Measurements from ENCODE around the gene SPTAN1. TPM values are rescaled to one million over a fixed set of nuclear protein-coding genes. Genes with fewer than 3 reads are reported as not detected.
A peak's percentile ranks its signal among the peaks of the same experiment; 100 is the strongest.
"Not testable (repeated sequence)": the region's sequence is repeated elsewhere in the genome, so short reads cannot be mapped to it uniquely, and the experiment has no call there.

The SPTAN1 gene
- total RNA-seq, 6 experiments from 2014 or later, result 74.6 to 141 (median 98.6) TPM

- TF ChIP-seq POLR2A (IDR thresholded peaks at IDR 0.05) (no peak), CTCF (IDR thresholded peaks at IDR 0.05) (no peak)
- intact Hi-C loops (cut with DNase I), result no loop called here
- WGBS (ENCODE audit: insufficient coverage, low coverage, low lambda C conversion rate, missing lambda C conversion rate), result 100% methylated on average over 2 of the region's 3 CpGs
These were observed 105.4 kb downstream of the SPTAN1 start for GRCh38 chr9:128657796-128658195.

DNA sequence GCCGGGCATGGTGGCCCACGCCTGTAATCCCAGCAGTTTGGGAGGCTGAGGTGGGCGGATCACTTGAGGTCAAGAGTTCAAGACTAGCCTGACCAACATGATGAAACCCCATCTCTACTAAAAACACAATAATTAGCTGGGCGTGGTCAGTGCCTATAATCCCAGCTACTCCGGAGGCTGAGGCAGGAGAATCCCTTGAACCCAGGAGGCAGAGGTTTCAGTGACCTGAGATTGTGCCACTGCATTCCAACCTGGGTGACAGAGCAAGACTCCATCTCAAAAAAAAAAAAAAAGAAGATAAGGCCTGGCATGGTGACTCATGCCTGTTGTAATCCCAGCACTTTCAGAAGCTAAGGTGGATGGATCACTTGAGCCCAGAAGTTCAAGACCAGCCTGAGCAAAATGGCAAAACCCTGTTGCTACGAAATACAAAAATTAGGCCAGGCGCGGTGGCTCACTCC, 114.1 kb downstream of the SPTAN1 start:
- intact Hi-C loops (cut with DNase I); H3K27ac ChIP-seq; H3K27me3 ChIP-seq; H3K4me1 ChIP-seq; H3K36me3 ChIP-seq; DNase-seq; H3K4me3 ChIP-seq; H3K9me3 ChIP-seq: not testable (repeated sequence)
- WGBS (ENCODE audit: insufficient coverage, low coverage, low lambda C conversion rate, missing lambda C conversion rate), result 89% methylated on average over 8 of the region's 8 CpGs
- ATAC-seq, result peak in 1 of 4 donors; percentile 52

More at GRCh38 chr9:128657796-128658195, 105.4 kb downstream of the SPTAN1 start:
- Histone ChIP-seq H3K9me3 (no peaks in the 10 kb centered on the region), H3K4me1 (peaks cover 0 to 8% (median 0%) of the 10 kb centered on the region in 4 donors), H3K4me3 (no peak overlapping the region), H3K27ac (no peak overlapping the region), H3K36me3 (no peaks in the 10 kb centered on the region), H3K27me3 (no peaks in the 10 kb centered on the region)
- DNase-seq, result no peak
- ATAC-seq, result no peak

DNA sequence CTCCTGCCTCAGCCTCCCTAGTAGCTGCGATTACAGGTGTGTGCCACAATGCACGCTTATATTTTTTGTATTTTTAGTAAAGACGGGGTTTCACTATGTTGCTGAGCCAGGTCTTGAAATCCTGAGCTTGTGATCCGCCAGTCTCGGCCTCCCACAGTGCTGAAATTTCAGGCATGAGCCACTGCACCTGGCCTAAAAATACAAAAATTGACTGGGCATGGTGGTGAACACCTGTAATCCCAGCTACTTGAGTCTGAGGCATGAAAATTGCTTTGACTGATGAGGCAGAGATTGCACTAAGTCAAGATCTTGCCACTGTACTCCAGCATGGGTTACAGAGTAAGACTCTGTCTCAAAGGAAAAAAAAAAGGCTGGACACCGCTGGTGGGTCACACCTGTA, 117.4 kb downstream of the SPTAN1 start:
- H3K27ac ChIP-seq, result no peak overlapping the region
- no peak for ATAC-seq
- no peak overlapping the region for H3K4me3 ChIP-seq
- no peaks in the 10 kb centered on the region for H3K9me3 ChIP-seq
- no peak for DNase-seq
- no peaks in the 10 kb centered on the region for H3K36me3 ChIP-seq
- no peaks in the 10 kb centered on the region for H3K27me3 ChIP-seq
- H3K4me1 ChIP-seq, result no peaks in the 10 kb centered on the region
- intact Hi-C loops (cut with DNase I), result no loop called here
- 100% methylated on average over 6 of the region's 6 CpGs for WGBS (ENCODE audit: insufficient coverage, low coverage, low lambda C conversion rate, missing lambda C conversion rate)
- TF ChIP-seq POLR2A (IDR thresholded peaks at IDR 0.05), result no peak
- no peak for TF ChIP-seq CTCF (IDR thresholded peaks at IDR 0.05)

- TF ChIP-seq CTCF (IDR thresholded peaks at IDR 0.05) (no peak), POLR2A (IDR thresholded peaks at IDR 0.05) (no peak)
- intact Hi-C loops (cut with DNase I), result no loop called here
- DNase-seq, result peak in 1 of 3 donors; percentile 7
- ATAC-seq, result no peak
- Histone ChIP-seq H3K4me1 (no peaks in the 10 kb centered on the region), H3K9me3 (no peaks in the 10 kb centered on the region), H3K27ac (no peak overlapping the region), H3K27me3 (no peaks in the 10 kb centered on the region), H3K4me3 (no peak overlapping the region), H3K36me3 (no peaks in the 10 kb centered on the region)
- 93% methylated on average over 2 of the region's 4 CpGs for WGBS (ENCODE audit: insufficient coverage, low coverage, low lambda C conversion rate, missing lambda C conversion rate)
These were observed 123.0 kb downstream of the SPTAN1 start for GRCh38 chr9:128675382-128675781.

GRCh38 chr9:128677794-128678193, 125.4 kb downstream of the SPTAN1 start:
- ATAC-seq (peak; percentile 81 to 87 (median 84)), DNase-seq (peak in 2 of 3 donors; percentile 53 to 62)
- no peaks in the 10 kb centered on the region for H3K36me3 ChIP-seq
- H3K9me3 ChIP-seq, result no peaks in the 10 kb centered on the region
- intact Hi-C loops (cut with DNase I), result no loop called here
- TF ChIP-seq POLR2A (IDR thresholded peaks at IDR 0.05) (no peak), CTCF (IDR thresholded peaks at IDR 0.05) (no peak)
- 25% methylated on average over 10 of the region's 10 CpGs for WGBS (ENCODE audit: insufficient coverage, low coverage, low lambda C conversion rate, missing lambda C conversion rate)
- H3K27me3 ChIP-seq, result no peaks in the 10 kb centered on the region
- H3K27ac ChIP-seq, result peak overlapping the region in 2 of 3 donors; percentile 79 to 85
- H3K4me1 ChIP-seq, result no peaks in the 10 kb centered on the region
- H3K4me3 ChIP-seq, result peak overlapping the region; percentile 11 to 49 (median 38)

Small RNA genes lying within 50 kb of the gene (small RNA-seq; reads per million reads assigned to genes)
- 0 reads per million in 2 experiments for gene RNU7-171P

Other genes with a start within 250 kb of the SPTAN1 start
- 10 to 100 TPM; 16.7 to 35.5 (median 24.5) TPM for gene TRUB2, start 230.1 kb upstream of the SPTAN1 start, total RNA-seq
- 10 to 100 TPM; 22.3 to 67.5 (median 30.3) TPM for gene COQ4, start 229.7 kb upstream of the SPTAN1 start, total RNA-seq
- 10 to 100 TPM; 15.8 to 97.3 (median 24.1) TPM for gene SLC27A4, start 212.1 kb upstream of the SPTAN1 start, total RNA-seq
- 10 to 100 TPM; 16.6 to 25.9 (median 22.2) TPM for gene URM1, start 181.2 kb upstream of the SPTAN1 start, total RNA-seq
- gene CERCAM, start 131.7 kb upstream of the SPTAN1 start, total RNA-seq, result 1 to 10 TPM; 1.3 to 3.1 (median 2.2) TPM
- 10 to 100 TPM in 3 of 6 experiments, 1 to 10 TPM in 3; 5.5 to 17.1 (median 10.8) TPM for gene ODF2, start 96.6 kb upstream of the SPTAN1 start, total RNA-seq
- gene GLE1, start 47.9 kb upstream of the SPTAN1 start, total RNA-seq, result 10 to 100 TPM; 10.5 to 15.9 (median 13.2) TPM
- gene DYNC2I2, start 104.3 kb downstream of the SPTAN1 start, total RNA-seq, result 10 to 100 TPM; 11.8 to 23.9 (median 18.8) TPM
- 100 to 1,000 TPM in 2 of 6 experiments, 10 to 100 TPM in 4; 57.4 to 110 (median 82.6) TPM for gene SET, start 136.6 kb downstream of the SPTAN1 start, total RNA-seq
- 1 to 10 TPM in 5 of 6 experiments, under 1 TPM in 1; 0.81 to 4.9 (median 2.4) TPM for gene PKN3, start 149.9 kb downstream of the SPTAN1 start, total RNA-seq
- 10 to 100 TPM; 14.1 to 46.1 (median 22.7) TPM for gene ZDHHC12, start 171.5 kb downstream of the SPTAN1 start, total RNA-seq
- 10 to 100 TPM; 13.4 to 21.8 (median 16.0) TPM for gene ZER1, start 219.3 kb downstream of the SPTAN1 start, total RNA-seq
- gene TBC1D13, start 234.7 kb downstream of the SPTAN1 start, total RNA-seq, result 10 to 100 TPM in 4 of 6 experiments, 1 to 10 TPM in 2; 7.3 to 16.0 (median 12.6) TPM

All from right lobe of liver (tissue), 6 donors.